ENCODE data around the gene KLF5.

GRCh38 chr13:73061876-73062275 lies 3.1 kb downstream of the KLF5 start:
- no peak for TF ChIP-seq POLR2AphosphoS5 (IDR thresholded peaks at IDR 0.05)
- no peak for TF ChIP-seq CTCF (IDR thresholded peaks at IDR 0.05 in 8 of 11, conservative IDR thresholded peaks at IDR 0.05 in 3 of 11)
- no peak for TF ChIP-seq POLR2A (IDR thresholded peaks at IDR 0.05)

All from spleen (tissue), 7 donors.